ENCODE data around the gene SELENOO.

- TF ChIP-seq CTCF (IDR thresholded peaks at IDR 0.05) (no peak), POLR2A (IDR thresholded peaks at IDR 0.05) (no peak)
Measured at GRCh38 chr22:50215297-50216054, 14.7 kb downstream of the SELENOO start.

Data from right lobe of liver (tissue), 4 donors.